HUES64 (cell line): ENCODE results near the gene CCDC73.
"Not testable (repeated sequence)": the region's sequence is repeated elsewhere in the genome, so short reads cannot be mapped to it uniquely, and the experiment has no call there.

Experiments used
- H3K27ac ChIP-seq: 2 replicates; pipeline ENCODE4 v1.7.0; 2013; ENCODE audit warnings: low read depth, low read length, inconsistent platforms
- H3K27me3 ChIP-seq: 2 replicates; pipeline ENCODE4 v1.6.1; 2013; ENCODE audit warnings: mild to moderate bottlenecking, low read length; ENCODE audit not compliant: insufficient read depth
- H3K36me3 ChIP-seq: 2 replicates; pipeline ENCODE4 v1.6.1; 2013; ENCODE audit warnings: mild to moderate bottlenecking, low read length; ENCODE audit not compliant: insufficient read depth
- H3K4me1 ChIP-seq: 2 replicates; pipeline ENCODE4 v1.6.1; 2013; ENCODE audit warnings: mild to moderate bottlenecking, low read length, moderate library complexity; ENCODE audit not compliant: insufficient read depth
- H3K4me3 ChIP-seq: 2 replicates; pipeline ENCODE4 v1.5.1; 2013; ENCODE audit warnings: mild to moderate bottlenecking, low read length, moderate library complexity
- H3K9ac ChIP-seq: 2 replicates; pipeline ENCODE4 v1.6.1; 2013; ENCODE audit warnings: mild to moderate bottlenecking, low read depth, low read length
- H3K9me3 ChIP-seq: 2 replicates; pipeline ENCODE4 v1.6.1; 2013; ENCODE audit warnings: low read depth, low read length; ENCODE audit not compliant: insufficient read depth
- WGBS: fragments of 150-250, 120-280 bp; methylation state at CpG from one replicate; pipeline ENCODE4 v1.1.7; 2013; ENCODE audit warnings: missing lambda C conversion rate; 5-methylcytosine and 5-hydroxymethylcytosine counted together

CCDC73 gene

DNA sequence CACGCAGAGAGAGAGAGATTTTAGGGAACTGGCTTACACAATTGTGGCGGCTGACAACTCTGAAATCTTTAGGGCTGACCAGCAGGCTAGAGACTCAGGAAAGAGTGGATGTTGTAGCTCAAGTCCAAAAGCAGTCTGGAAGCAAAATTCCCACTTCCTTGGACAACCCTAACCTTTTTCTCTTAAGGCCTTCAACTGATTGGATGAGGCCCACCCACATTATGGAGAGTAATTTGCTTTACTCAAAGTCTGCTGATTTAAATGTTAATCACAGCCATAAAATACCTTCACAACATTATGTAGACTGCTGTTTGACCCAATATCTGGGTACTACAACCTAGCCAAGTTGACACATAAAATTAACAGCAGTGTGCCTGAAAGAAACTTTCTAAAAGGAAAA is 32.7 kb downstream of the CCDC73 start:
- WGBS = no CpG with 5 or more reads among the region's 2 CpGs
- not testable (repeated sequence) for H3K4me3 ChIP-seq, H3K27me3 ChIP-seq, H3K9ac ChIP-seq, H3K4me1 ChIP-seq, H3K27ac ChIP-seq, H3K9me3 ChIP-seq, H3K36me3 ChIP-seq

- H3K4me3 ChIP-seq = no peak overlapping the region
- H3K9me3 ChIP-seq = peaks cover 10% of the 10 kb centered on the region
- no peaks in the 10 kb centered on the region for H3K27me3 ChIP-seq
- H3K27ac ChIP-seq = no peak overlapping the region
- 55% methylated on average over 1 of the region's 2 CpGs for WGBS
- no peaks in the 10 kb centered on the region for H3K36me3 ChIP-seq
- H3K9ac ChIP-seq = no peak overlapping the region
- H3K4me1 ChIP-seq = no peaks in the 10 kb centered on the region
These were observed 36.2 kb downstream of the CCDC73 start for GRCh38 chr11:32758291-32758690.

- not testable (repeated sequence) for H3K27me3 ChIP-seq, H3K4me3 ChIP-seq, H3K4me1 ChIP-seq, H3K27ac ChIP-seq, H3K36me3 ChIP-seq, H3K9me3 ChIP-seq, H3K9ac ChIP-seq
- 98% methylated on average over 1 of the region's 1 CpG for WGBS
These were observed 41.3 kb downstream of the CCDC73 start for GRCh38 chr11:32753181-32753580.

DNA sequence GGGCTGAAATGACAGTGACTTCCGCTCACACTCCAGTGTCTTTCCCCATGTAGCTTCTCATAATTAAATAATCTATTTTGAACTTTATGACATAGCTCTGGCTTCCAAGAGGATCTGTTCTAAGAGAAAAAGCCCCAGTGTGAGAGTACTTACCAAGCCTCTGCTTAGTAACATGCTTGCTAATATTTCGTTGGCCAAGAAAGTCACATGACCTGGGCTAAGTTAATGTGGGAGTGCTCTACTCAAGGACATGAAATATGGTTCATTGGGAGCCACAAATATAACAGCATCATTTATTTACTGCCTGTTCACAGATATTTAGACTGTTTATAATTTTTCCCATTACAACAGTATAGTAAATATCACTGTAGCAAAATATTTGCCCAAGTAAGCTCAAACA is 42.5 kb downstream of the CCDC73 start:
- H3K9ac ChIP-seq = no peak overlapping the region
- no peak overlapping the region for H3K4me3 ChIP-seq
- H3K9me3 ChIP-seq = no peaks in the 10 kb centered on the region
- H3K36me3 ChIP-seq = no peaks in the 10 kb centered on the region
- WGBS = 94% methylated on average over 1 of the region's 2 CpGs
- no peak overlapping the region for H3K27ac ChIP-seq
- H3K4me1 ChIP-seq = no peaks in the 10 kb centered on the region
- no peaks in the 10 kb centered on the region for H3K27me3 ChIP-seq

DNA sequence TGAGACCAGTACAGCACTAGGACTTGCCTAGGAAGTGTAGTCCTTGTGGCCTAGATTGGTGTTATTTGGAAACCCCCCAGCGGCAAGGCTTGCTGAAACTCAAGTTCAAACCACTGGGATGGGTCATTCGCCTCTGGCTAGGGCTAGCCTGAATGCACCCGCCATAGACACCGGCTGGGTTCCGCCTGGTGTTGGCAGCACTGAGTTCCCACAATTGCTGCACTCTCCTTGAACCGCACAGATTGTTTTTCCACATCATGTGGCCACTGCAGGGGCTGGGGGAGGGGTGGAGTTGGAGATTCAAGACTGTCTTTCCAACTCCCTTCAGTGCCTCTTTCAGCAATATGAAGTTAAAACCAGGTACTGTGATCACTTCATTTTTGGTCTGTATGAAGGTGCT is 43.1 kb downstream of the CCDC73 start:
- no peak overlapping the region for H3K27ac ChIP-seq
- H3K9ac ChIP-seq = no peak overlapping the region
- H3K27me3 ChIP-seq = no peaks in the 10 kb centered on the region
- 90% methylated on average over 6 of the region's 6 CpGs for WGBS
- no peaks in the 10 kb centered on the region for H3K36me3 ChIP-seq
- H3K4me3 ChIP-seq = no peak overlapping the region
- H3K4me1 ChIP-seq = no peaks in the 10 kb centered on the region
- no peaks in the 10 kb centered on the region for H3K9me3 ChIP-seq

- Histone ChIP-seq H3K4me3 (no peak overlapping the region), H3K9ac (no peak overlapping the region), H3K4me1 (no peaks in the 10 kb centered on the region), H3K27ac (no peak overlapping the region), H3K9me3 (peaks cover 19% of the 10 kb centered on the region), H3K27me3 (no peaks in the 10 kb centered on the region), H3K36me3 (no peaks in the 10 kb centered on the region)
- WGBS = no CpG with 5 or more reads among the region's 1 CpG
These were observed 64.5 kb downstream of the CCDC73 start for GRCh38 chr11:32729976-32730375.

GRCh38 chr11:32723332-32723731 is 71.1 kb downstream of the CCDC73 start:
- H3K27me3 ChIP-seq = no peaks in the 10 kb centered on the region
- no peak overlapping the region for H3K4me3 ChIP-seq
- WGBS = 83% methylated on average over 3 of the region's 3 CpGs
- H3K4me1 ChIP-seq = no peaks in the 10 kb centered on the region
- H3K27ac ChIP-seq = no peak overlapping the region
- H3K9me3 ChIP-seq = no peaks in the 10 kb centered on the region
- no peak overlapping the region for H3K9ac ChIP-seq
- H3K36me3 ChIP-seq = no peaks in the 10 kb centered on the region

GRCh38 chr11:32722255-32722654 is 72.2 kb downstream of the CCDC73 start:
- Histone ChIP-seq H3K27ac (no peak overlapping the region), H3K27me3 (no peaks in the 10 kb centered on the region), H3K9ac (no peak overlapping the region), H3K9me3 (no peaks in the 10 kb centered on the region), H3K4me3 (no peak overlapping the region), H3K4me1 (no peaks in the 10 kb centered on the region), H3K36me3 (no peaks in the 10 kb centered on the region)

DNA sequence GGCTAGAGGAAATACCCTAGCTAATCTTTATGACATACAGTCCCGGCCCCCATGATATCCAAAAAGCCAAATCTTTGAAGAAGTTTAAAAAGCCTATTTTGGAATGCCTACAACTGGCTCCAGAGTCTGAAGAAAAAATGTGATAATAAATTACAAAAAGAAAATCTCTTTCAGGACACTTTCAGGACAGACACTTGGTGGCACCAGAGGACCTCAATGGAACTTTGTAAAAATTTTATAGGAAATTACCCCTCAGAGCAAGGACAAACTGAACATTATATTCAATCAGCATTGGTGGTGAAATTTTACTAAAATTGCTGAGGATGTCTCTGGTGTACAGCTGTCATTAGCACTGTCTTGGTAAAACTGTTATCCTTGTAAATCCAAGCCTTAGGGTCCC is 81.0 kb downstream of the CCDC73 start:
- H3K4me3 ChIP-seq = no peak overlapping the region
- WGBS = no CpG with 5 or more reads among the region's 1 CpG
- H3K9me3 ChIP-seq = no peaks in the 10 kb centered on the region
- H3K36me3 ChIP-seq = no peaks in the 10 kb centered on the region
- H3K4me1 ChIP-seq = no peaks in the 10 kb centered on the region
- H3K9ac ChIP-seq = no peak overlapping the region
- no peaks in the 10 kb centered on the region for H3K27me3 ChIP-seq
- H3K27ac ChIP-seq = no peak overlapping the region

DNA sequence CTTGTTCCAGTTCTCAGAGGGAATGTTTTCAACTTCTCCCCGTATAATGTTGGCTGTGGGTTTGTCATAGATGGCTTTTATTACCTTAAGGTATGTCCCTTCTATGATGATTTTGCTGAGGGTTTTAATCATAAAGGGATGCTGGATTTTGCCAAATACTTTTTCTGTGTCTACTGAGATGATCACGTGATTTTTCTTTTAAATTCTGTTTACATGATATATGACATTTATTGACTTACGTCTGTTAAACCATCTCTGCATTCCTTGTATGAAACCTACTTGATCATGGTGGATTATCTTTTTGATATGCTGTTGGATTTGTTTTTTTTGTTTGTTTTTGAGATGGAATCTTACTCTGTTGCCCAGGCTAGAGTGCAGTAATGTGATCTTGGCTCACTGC is 85.5 kb downstream of the CCDC73 start:
- H3K27me3 ChIP-seq, H3K4me1 ChIP-seq, H3K9ac ChIP-seq, H3K4me3 ChIP-seq, H3K36me3 ChIP-seq, H3K27ac ChIP-seq: not testable (repeated sequence)
- peaks cover 18% of the 10 kb centered on the region for H3K9me3 ChIP-seq
- WGBS = 93% methylated on average over 3 of the region's 3 CpGs

- Histone ChIP-seq H3K9me3 (peaks cover 19% of the 10 kb centered on the region), H3K4me1 (no peaks in the 10 kb centered on the region), H3K4me3 (no peak overlapping the region), H3K36me3 (no peaks in the 10 kb centered on the region), H3K27ac (no peak overlapping the region), H3K27me3 (no peaks in the 10 kb centered on the region), H3K9ac (no peak overlapping the region)
- 77% methylated on average over 4 of the region's 7 CpGs for WGBS
These were observed 87.3 kb downstream of the CCDC73 start for GRCh38 chr11:32706985-32707741.
